ENCODE data around the gene THBS3. TPM values are rescaled to one million over a fixed set of nuclear protein-coding genes. Genes with fewer than 3 reads are reported as not detected.

Gene THBS3
- polyA plus RNA-seq, 1 donor (not counting 4 experiments of a cell fraction or from before 2014, with no cell fraction given) = 16.2 TPM

- no peaks in the 10 kb centered on the region for H3K9me3 ChIP-seq (ENCODE audit: control insufficient read depth, low read depth, low read length)
- no peaks in the 10 kb centered on the region for H3K9me1 ChIP-seq (ENCODE audit: control insufficient read depth, extremely low read depth, insufficient read depth, low read length)
- DNase-seq (ENCODE audit: low read depth, low spot score) (no peak), FAIRE-seq (no peak)
- H3K27me3 ChIP-seq (ENCODE audit: control insufficient read depth, extremely low read depth, insufficient read depth, low read length) = no peaks in the 10 kb centered on the region
- no peaks in the 10 kb centered on the region for H3K79me2 ChIP-seq (ENCODE audit: control insufficient read depth, insufficient read depth, low read length)
- TF ChIP-seq CTCF (optimal IDR thresholded peaks at IDR 0.05 in 1 of 3, IDR thresholded peaks at IDR 0.05 in 1 of 3, conservative IDR thresholded peaks at IDR 0.05 in 1 of 3; ENCODE audit: extremely low read depth in 1 of 3, insufficient read depth in 2 of 3, low read length in 3 of 3) (no peak), EZH2 (IDR thresholded peaks at IDR 0.05; ENCODE audit: low read length) (no peak)
- peak overlapping the region; percentile 71 for H3K27ac ChIP-seq (ENCODE audit: control insufficient read depth, insufficient read depth, low read length)
- H3K4me3 ChIP-seq (ENCODE audit: control insufficient read depth in 2 of 3, extremely low read depth in 1 of 3, insufficient read depth in 2 of 3, low read depth in 1 of 3, low read length in 3 of 3) = peak overlapping the region; percentile 66 to 80 (median 75)
- no peaks in the 10 kb centered on the region for H4K20me1 ChIP-seq (ENCODE audit: control insufficient read depth, extremely low read depth, insufficient read depth, low read length)
- H3K4me1 ChIP-seq (ENCODE audit: control insufficient read depth, extremely low read depth, insufficient read depth, low read length) = peaks cover 19% of the 10 kb centered on the region
- H3K4me2 ChIP-seq (ENCODE audit: control insufficient read depth, extremely low read depth, insufficient read depth, low read depth, low read length) = peak overlapping the region; percentile 86
- peak overlapping the region; percentile 84 for H3K9ac ChIP-seq (ENCODE audit: control insufficient read depth, extremely low read depth, insufficient read depth, low read length)
- dilution Hi-C loops (cut with MboI; ENCODE audit: extremely low pct_ligation_motif_present, low sequenced_read_pairs) = no loop called here
- peak overlapping the region; percentile 94 for H2AFZ ChIP-seq (ENCODE audit: control insufficient read depth, low read length)
- peaks cover 11 to 16% of the 10 kb centered on the region in 2 experiments for H3K36me3 ChIP-seq (ENCODE audit: control insufficient read depth in 2 of 2, extremely low read depth in 1 of 2, insufficient read depth in 2 of 2, low read length in 2 of 2)
Measured at GRCh38 chr1:155245163-155245524, 37.4 kb upstream of the THBS3 start.

DNA sequence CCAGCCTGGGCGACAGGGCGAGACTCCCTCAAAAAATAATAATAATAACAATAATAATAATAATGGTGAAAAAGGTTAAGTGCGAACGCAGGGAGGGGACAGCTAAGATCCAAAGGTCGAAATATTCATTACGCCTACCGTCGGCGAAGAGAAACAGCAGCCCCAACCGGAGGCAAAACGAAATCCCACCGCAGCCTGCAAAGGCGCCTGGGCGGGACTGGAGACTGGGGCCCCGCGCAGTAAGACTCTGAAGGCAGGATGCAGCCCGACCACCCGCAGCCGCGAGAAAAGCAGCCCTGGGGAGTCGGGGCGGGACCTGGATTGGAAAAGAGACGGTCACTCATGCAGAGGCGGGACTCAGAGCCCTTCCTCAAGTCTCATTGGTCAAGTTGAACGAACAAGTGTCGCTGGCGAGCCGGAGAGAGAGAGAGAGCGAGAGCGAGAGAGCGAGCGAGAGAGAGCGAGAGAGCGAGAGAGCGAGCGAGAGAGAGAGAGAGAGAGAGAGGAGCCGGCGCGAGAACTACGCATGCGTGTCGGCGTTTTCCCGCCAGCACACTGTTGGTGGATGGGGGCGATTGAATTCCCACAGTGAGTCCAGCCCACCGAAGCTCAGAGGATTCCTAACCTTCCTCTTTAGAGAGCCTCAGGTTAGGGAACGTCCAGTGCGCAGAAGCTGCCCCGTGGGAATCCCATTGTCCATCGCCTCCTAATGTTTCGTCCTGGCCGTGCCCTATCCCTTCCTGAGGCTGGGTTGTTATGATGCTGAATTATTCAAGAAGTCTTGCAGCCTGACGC is 36.9 kb upstream of the THBS3 start:
- peak overlapping the region; percentile 84 for H3K9ac ChIP-seq (ENCODE audit: control insufficient read depth, extremely low read depth, insufficient read depth, low read length)
- H3K27me3 ChIP-seq (ENCODE audit: control insufficient read depth, extremely low read depth, insufficient read depth, low read length) = no peaks in the 10 kb centered on the region
- H3K36me3 ChIP-seq (ENCODE audit: control insufficient read depth in 2 of 2, extremely low read depth in 1 of 2, insufficient read depth in 2 of 2, low read length in 2 of 2) = peaks cover 11 to 13% of the 10 kb centered on the region in 2 experiments
- peak overlapping the region; percentile 86 for H3K4me2 ChIP-seq (ENCODE audit: control insufficient read depth, extremely low read depth, insufficient read depth, low read depth, low read length)
- no peaks in the 10 kb centered on the region for H3K9me1 ChIP-seq (ENCODE audit: control insufficient read depth, extremely low read depth, insufficient read depth, low read length)
- no peaks in the 10 kb centered on the region for H3K9me3 ChIP-seq (ENCODE audit: control insufficient read depth, low read depth, low read length)
- H3K79me2 ChIP-seq (ENCODE audit: control insufficient read depth, insufficient read depth, low read length) = no peaks in the 10 kb centered on the region
- peak overlapping the region; percentile 94 for H2AFZ ChIP-seq (ENCODE audit: control insufficient read depth, low read length)
- peak; percentile 97 for DNase-seq (ENCODE audit: low read depth, low spot score)
- peak overlapping the region; percentile 66 to 80 (median 75) for H3K4me3 ChIP-seq (ENCODE audit: control insufficient read depth in 2 of 3, extremely low read depth in 1 of 3, insufficient read depth in 2 of 3, low read depth in 1 of 3, low read length in 3 of 3)
- dilution Hi-C loops (cut with MboI; ENCODE audit: extremely low pct_ligation_motif_present, low sequenced_read_pairs) = no loop called here
- no peak for FAIRE-seq
- H3K4me1 ChIP-seq (ENCODE audit: control insufficient read depth, extremely low read depth, insufficient read depth, low read length) = peaks cover 19% of the 10 kb centered on the region
- TF ChIP-seq EZH2 (IDR thresholded peaks at IDR 0.05; ENCODE audit: low read length) (no peak), CTCF (optimal IDR thresholded peaks at IDR 0.05 in 1 of 3, IDR thresholded peaks at IDR 0.05 in 1 of 3, conservative IDR thresholded peaks at IDR 0.05 in 1 of 3; ENCODE audit: extremely low read depth in 1 of 3, insufficient read depth in 2 of 3, low read length in 3 of 3) (peak in 1 of 3 experiments; percentile 56)
- H3K27ac ChIP-seq (ENCODE audit: control insufficient read depth, insufficient read depth, low read length) = peak overlapping the region; percentile 71
- H4K20me1 ChIP-seq (ENCODE audit: control insufficient read depth, extremely low read depth, insufficient read depth, low read length) = no peaks in the 10 kb centered on the region
